HG03066 (cell line): ENCODE data around the gene TMEM126A.
"Not testable (repeated sequence)": the region's sequence is repeated elsewhere in the genome, so short reads cannot be mapped to it uniquely, and the experiment has no call there.

Experiments
- ATAC-seq: cut with Tn5 transposase; IDR thresholded peaks from one replicate; pipeline ENCODE4 v1.9.1; 2021; ENCODE audit warnings: low read depth; ENCODE audit not compliant: unreplicated experiment

Gene TMEM126A

GRCh38 chr11:85656777-85657176 lies 9.0 kb downstream of the TMEM126A start:
- ATAC-seq = no peak

GRCh38 chr11:85658180-85658579 lies 10.4 kb downstream of the TMEM126A start:
- ATAC-seq = no peak

- no peak for ATAC-seq
Observed at GRCh38 chr11:85661972-85662664, 14.4 kb downstream of the TMEM126A start.

GRCh38 chr11:85663080-85663752 lies 15.4 kb downstream of the TMEM126A start:
- no peak for ATAC-seq

GRCh38 chr11:85663753-85664614 lies 16.2 kb downstream of the TMEM126A start:
- ATAC-seq = peak; percentile 75

- ATAC-seq = peak; percentile 88
Observed at GRCh38 chr11:85664615-85665481, 17.1 kb downstream of the TMEM126A start, which contains the start of gene CREBZF. TSS of gene CREBZF (minus strand) at chr11:85665129. CDS start at chr11:85664875, 254 bp downstream.

- no peak for ATAC-seq
Observed at GRCh38 chr11:85665733-85666132, 18.0 kb downstream of the TMEM126A start.

GRCh38 chr11:85666687-85667086 lies 18.9 kb downstream of the TMEM126A start:
- ATAC-seq = no peak

GRCh38 chr11:85668157-85668556 lies 20.4 kb downstream of the TMEM126A start:
- ATAC-seq = no peak

GRCh38 chr11:85670949-85671663 lies 23.3 kb downstream of the TMEM126A start:
- ATAC-seq = not testable (repeated sequence)

GRCh38 chr11:85672105-85672902 lies 24.5 kb downstream of the TMEM126A start:
- ATAC-seq = no peak

- ATAC-seq = no peak
Observed at GRCh38 chr11:85673393-85673792, 25.6 kb downstream of the TMEM126A start.

GRCh38 chr11:85679576-85679975 lies 31.8 kb downstream of the TMEM126A start:
- ATAC-seq = no peak

- ATAC-seq = no peak
Observed at GRCh38 chr11:85680897-85681296, 33.1 kb downstream of the TMEM126A start.

- ATAC-seq = peak; percentile 74
Observed at GRCh38 chr11:85682330-85683305, 34.9 kb downstream of the TMEM126A start.

- no peak for ATAC-seq
Observed at GRCh38 chr11:85685125-85685819, 37.5 kb downstream of the TMEM126A start.
